ENCODE measurements around the gene PLEKHG5. TPM values are rescaled to one million over a fixed set of nuclear protein-coding genes. Genes with fewer than 3 reads are reported as not detected.

The PLEKHG5 gene
- total and polyA plus RNA-seq, 10 of the 15 experiments (the other 5 are each of a cell fraction or from before 2014, with no cell fraction given): 0.04 to 1.1 (median 0.18) TPM; not detected in 1

- H3K4me3 ChIP-seq: no peak within 1 kb of the TSS
- in situ Hi-C loops (cut with MboI) (no loop called here), intact Hi-C loops (cut with micrococcal nuclease; ENCODE audit: unreplicated experiment) (no loop called here)
- ChIA-PET CTCF (interaction anchor here (1.3 to 10.9 kb wide), 2 partner anchors 16 to 56 kb away, joined by 3 to 137 read pairs; no protein-coding TSS in a partner anchor), POLR2A (no interaction called here), SMC1A (ENCODE audit: uncharacterized antibody, unreplicated experiment) (no interaction called here), RAD21 (ENCODE audit: unreplicated experiment) (interaction anchor here (0.7 kb wide), 1 partner anchor 65 kb away, joined by 3 read pairs; no protein-coding TSS in a partner anchor)
- DNase-seq (ENCODE audit: low read depth, low spot score): no peak
- no peaks in the 10 kb centered on the region for H3K79me2 ChIP-seq (ENCODE audit: control insufficient read depth, insufficient read depth, low read length)
- H2AFZ ChIP-seq (ENCODE audit: control insufficient read depth, low read depth, low read length): no peak within 1 kb of the TSS; the same call in 1 of the 2 replicates
- no peak within 1 kb of the TSS for H3K9ac ChIP-seq (ENCODE audit: control insufficient read depth, insufficient read depth, low read length)
- no TSS peak for BruUV-seq (replicated peaks)
- H4K20me1 ChIP-seq (ENCODE audit: control insufficient read depth, insufficient read depth): no peaks in the 10 kb centered on the region; the same call in 1 of the 2 replicates
- no peaks in the 10 kb centered on the region for H3K36me3 ChIP-seq (ENCODE audit: control insufficient read depth in 2 of 2, insufficient read depth in 2 of 2, low read length in 1 of 2)
- peaks cover 15 to 18% of the 10 kb centered on the region in 2 experiments; a peak in 3 of 4 replicates for H3K27me3 ChIP-seq (replicated peaks in 1 of 2; ENCODE audit: control insufficient read depth in 2 of 2, insufficient read depth in 2 of 2, low read length in 1 of 2)
- peaks cover 10% of the 10 kb centered on the region for H3K4me1 ChIP-seq (ENCODE audit: control insufficient read depth, insufficient read depth, low read length)
- H3K4me2 ChIP-seq (ENCODE audit: control insufficient read depth, insufficient read depth): peak within 1 kb of the TSS; percentile 38; the same call in 1 of the 2 replicates
- peak; percentile 59 for ATAC-seq
- no peak for FAIRE-seq
- WGBS (ENCODE audit: insufficient coverage, insufficient replicate concordance, low lambda C conversion rate, missing lambda C conversion rate): 14% methylated on average over 72 of the region's 99 CpGs
- no peak within 1 kb of the TSS for H3K27ac ChIP-seq (ENCODE audit: control insufficient read depth, insufficient read depth)
- H3K9me3 ChIP-seq (replicated peaks; ENCODE audit: control insufficient read depth, insufficient read depth, low read length): no peaks in the 10 kb centered on the region
- TF ChIP-seq WRNIP1 (IDR thresholded peaks at IDR 0.05; ENCODE audit: borderline replicate concordance, low read depth, low read length): no peak
- no peak for TF ChIP-seq MLLT1 (IDR thresholded peaks at IDR 0.05)
- TF ChIP-seq FOS (IDR thresholded peaks at IDR 0.05; ENCODE audit: borderline replicate concordance, extremely low read depth, insufficient read length): no peak
- TF ChIP-seq, protein P1, sequence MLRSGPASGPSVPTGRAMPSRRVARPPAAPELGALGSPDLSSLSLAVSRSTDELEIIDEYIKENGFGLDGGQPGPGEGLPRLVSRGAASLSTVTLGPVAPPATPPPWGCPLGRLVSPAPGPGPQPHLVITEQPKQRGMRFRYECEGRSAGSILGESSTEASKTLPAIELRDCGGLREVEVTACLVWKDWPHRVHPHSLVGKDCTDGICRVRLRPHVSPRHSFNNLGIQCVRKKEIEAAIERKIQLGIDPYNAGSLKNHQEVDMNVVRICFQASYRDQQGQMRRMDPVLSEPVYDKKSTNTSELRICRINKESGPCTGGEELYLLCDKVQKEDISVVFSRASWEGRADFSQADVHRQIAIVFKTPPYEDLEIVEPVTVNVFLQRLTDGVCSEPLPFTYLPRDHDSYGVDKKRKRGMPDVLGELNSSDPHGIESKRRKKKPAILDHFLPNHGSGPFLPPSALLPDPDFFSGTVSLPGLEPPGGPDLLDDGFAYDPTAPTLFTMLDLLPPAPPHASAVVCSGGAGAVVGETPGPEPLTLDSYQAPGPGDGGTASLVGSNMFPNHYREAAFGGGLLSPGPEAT (IDR thresholded peaks at IDR 0.05; ENCODE audit: low read depth): no peak
- TF ChIP-seq SMARCA5 (IDR thresholded peaks at IDR 0.05): peak; percentile 40; the same call in 1 of the 2 replicates
- TF ChIP-seq, protein P2, sequence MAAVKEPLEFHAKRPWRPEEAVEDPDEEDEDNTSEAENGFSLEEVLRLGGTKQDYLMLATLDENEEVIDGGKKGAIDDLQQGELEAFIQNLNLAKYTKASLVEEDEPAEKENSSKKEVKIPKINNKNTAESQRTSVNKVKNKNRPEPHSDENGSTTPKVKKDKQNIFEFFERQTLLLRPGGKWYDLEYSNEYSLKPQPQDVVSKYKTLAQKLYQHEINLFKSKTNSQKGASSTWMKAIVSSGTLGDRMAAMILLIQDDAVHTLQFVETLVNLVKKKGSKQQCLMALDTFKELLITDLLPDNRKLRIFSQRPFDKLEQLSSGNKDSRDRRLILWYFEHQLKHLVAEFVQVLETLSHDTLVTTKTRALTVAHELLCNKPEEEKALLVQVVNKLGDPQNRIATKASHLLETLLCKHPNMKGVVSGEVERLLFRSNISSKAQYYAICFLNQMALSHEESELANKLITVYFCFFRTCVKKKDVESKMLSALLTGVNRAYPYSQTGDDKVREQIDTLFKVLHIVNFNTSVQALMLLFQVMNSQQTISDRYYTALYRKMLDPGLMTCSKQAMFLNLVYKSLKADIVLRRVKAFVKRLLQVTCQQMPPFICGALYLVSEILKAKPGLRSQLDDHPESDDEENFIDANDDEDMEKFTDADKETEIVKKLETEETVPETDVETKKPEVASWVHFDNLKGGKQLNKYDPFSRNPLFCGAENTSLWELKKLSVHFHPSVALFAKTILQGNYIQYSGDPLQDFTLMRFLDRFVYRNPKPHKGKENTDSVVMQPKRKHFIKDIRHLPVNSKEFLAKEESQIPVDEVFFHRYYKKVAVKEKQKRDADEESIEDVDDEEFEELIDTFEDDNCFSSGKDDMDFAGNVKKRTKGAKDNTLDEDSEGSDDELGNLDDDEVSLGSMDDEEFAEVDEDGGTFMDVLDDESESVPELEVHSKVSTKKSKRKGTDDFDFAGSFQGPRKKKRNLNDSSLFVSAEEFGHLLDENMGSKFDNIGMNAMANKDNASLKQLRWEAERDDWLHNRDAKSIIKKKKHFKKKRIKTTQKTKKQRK (IDR thresholded peaks at IDR 0.05; ENCODE audit: low read depth, low read length): no peak
- no peak for TF ChIP-seq BCL3 (IDR thresholded peaks at IDR 0.05; ENCODE audit: borderline replicate concordance, insufficient read depth, low read depth, low read length, poor library complexity, severe bottlenecking)
- TF ChIP-seq SMAD5 (IDR thresholded peaks at IDR 0.05; ENCODE audit: low read depth): no peak
- no peak for TF ChIP-seq TCF7 (IDR thresholded peaks at IDR 0.05; ENCODE audit: borderline replicate concordance)
- TF ChIP-seq JUNB (IDR thresholded peaks at IDR 0.05): no peak
- TF ChIP-seq, protein P3, sequence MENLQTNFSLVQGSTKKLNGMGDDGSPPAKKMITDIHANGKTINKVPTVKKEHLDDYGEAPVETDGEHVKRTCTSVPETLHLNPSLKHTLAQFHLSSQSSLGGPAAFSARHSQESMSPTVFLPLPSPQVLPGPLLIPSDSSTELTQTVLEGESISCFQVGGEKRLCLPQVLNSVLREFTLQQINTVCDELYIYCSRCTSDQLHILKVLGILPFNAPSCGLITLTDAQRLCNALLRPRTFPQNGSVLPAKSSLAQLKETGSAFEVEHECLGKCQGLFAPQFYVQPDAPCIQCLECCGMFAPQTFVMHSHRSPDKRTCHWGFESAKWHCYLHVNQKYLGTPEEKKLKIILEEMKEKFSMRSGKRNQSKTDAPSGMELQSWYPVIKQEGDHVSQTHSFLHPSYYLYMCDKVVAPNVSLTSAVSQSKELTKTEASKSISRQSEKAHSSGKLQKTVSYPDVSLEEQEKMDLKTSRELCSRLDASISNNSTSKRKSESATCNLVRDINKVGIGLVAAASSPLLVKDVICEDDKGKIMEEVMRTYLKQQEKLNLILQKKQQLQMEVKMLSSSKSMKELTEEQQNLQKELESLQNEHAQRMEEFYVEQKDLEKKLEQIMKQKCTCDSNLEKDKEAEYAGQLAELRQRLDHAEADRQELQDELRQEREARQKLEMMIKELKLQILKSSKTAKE (IDR thresholded peaks at IDR 0.05; ENCODE audit: low read depth, poor library complexity, severe bottlenecking): no peak
Observed at GRCh38 chr1:6424619-6425593, 66.6 kb downstream of the PLEKHG5 start, which contains the start of gene ESPN. ESPN (plus strand) TSS chr1:6424776; CDS start chr1:6424956, 180 bp downstream.

All from GM12878 (cell line).